Stimulated activated CD4-positive, alpha-beta T cell treated with anti-CD3 and anti-CD28 coated beads, Interleukin-2, amount 100 ng/mL, for 4 hours (primary cell): Measurements from ENCODE around the gene TFDP1.
"Not testable (repeated sequence)": the region's sequence is repeated elsewhere in the genome, so short reads cannot be mapped to it uniquely, and the experiment has no call there.

Experiments used
- DNase-seq: peaks from one replicate; pipeline ENCODE4 v3.0.0-alpha.2; 2020; ENCODE audit warnings: low read depth

Gene TFDP1

DNA sequence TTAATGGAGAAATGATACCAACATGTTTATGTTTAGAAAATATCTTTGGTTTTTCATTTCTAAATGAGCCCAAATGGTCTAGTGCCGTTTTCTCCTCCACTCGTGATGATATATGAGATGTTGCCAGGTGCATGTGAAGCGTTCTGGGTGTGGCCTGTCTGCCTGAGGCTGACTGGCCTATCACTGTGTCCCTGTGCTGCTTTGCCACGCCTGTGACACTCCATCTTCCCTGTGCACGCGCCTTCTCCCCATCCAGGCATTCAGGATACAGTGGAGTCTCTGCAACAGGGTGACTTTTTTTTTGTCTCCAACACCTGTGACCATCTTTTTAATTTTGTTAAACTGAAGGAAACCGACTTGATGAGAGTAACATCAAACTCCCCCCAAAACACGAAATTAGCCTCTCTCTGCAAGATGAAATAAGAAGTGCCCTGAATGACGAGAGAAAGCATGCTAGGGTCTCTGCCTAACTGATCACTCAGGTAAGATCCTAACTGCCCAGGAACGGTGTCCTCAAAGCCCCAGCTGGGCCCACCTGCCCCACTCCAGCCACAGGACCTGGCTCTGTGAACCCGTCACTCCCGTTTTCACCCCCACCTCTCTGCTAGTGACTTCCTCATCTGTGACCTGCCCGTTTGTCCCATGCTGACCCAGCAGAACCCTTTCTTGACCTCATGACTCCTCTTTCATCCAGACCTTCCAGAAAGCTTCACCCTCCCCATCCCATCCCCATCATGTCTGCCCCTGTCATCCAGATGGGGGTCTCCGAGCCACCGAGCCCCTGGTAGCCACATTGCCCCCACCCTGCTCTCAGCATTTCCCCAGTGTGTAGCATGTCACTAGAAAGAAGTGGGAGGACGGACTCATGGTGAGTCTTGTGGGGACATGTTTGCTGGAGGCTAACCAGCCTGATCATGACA lies 33.2 kb upstream of the TFDP1 start:
- DNase-seq: no peak

DNA sequence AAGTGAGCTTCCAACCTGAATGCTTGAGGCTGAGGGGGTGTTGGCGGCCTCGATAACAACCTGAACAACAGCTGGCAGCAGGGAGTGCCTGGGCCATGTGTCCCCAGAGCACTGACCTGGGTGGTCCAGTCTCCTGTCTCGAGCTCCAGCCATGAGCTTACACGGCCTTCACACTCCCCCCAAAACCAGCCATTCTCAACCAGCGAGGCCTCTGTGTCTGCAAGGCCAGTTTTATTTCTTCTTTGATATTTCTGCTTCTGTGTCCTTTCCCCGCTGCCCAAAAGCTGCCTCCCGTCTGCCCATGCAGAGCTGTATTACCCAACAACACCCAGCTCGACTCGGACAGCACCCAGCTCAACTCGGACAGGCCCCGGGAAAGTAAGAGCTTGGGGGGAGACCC lies 32.5 kb upstream of the TFDP1 start:
- no peak for DNase-seq

DNA sequence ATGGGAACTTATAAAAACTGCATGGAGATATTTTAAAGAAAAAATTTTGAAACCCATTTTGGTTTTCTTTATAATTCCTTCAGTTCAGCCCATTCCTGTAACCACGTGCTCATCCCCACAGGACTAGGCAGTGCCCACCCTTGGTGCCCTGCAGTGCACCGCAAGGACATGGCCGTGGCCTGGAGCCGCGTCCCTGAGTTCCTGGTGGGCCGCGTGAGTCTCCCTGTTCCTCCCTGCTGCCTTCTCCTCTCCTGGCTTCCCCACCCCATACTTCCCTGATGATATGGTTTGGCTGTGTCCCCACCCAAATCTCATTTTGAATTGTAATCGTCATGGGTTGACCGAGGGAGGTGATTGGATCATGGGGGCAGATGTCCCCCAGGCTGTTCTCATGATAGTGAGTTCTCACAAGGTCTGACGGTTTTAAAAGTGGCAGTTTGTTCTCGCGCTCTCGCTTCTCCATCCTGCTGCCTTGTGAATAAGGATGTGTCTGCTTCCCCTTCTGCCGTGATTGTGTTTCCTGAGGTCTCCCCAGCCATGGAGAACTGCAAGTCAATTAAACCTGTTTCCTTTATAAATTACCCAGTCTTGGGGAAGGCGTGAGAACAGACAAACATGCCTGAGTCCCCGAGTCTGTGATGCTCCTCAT lies 31.6 kb upstream of the TFDP1 start:
- no peak for DNase-seq

DNA sequence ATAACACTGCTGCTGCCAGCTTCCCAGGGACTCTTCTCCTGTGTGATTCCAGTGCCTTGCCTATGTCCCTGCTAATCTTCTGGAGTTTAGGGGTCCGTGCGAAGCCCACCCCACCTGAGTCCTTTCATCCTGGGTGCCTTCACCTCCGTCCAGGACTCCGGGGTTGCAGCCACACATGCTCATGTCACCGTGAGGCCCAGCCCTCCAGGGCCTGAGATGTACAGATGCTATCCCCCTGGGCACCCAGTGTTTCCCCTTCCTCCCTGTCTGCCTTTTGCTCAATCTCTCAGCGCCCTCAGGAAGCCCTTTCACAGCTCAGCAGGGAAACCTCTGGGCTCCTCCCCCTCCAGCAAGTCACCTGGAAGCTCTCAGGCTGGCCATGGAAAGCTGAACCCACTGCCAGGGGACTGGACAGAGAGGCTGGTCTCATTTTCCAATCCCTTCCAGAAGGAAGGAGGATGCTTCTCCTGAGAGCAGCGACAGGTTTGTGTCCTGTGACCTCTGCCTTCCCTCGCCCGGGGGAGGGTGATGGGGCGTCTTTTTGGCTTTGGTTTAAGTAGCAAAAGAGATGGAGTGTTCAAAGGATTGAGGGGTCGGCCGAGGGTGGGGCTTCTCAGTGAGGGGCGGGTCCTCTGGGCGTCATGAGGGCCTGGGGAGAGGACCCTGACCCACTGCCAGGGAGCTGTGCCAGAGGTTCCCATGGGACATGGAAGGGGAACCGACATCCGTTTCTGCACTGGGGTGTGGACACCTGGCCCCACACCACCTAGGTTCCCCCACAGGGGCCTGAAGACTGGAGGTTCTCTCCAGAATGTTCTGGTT lies 30.8 kb upstream of the TFDP1 start:
- no peak for DNase-seq

DNA sequence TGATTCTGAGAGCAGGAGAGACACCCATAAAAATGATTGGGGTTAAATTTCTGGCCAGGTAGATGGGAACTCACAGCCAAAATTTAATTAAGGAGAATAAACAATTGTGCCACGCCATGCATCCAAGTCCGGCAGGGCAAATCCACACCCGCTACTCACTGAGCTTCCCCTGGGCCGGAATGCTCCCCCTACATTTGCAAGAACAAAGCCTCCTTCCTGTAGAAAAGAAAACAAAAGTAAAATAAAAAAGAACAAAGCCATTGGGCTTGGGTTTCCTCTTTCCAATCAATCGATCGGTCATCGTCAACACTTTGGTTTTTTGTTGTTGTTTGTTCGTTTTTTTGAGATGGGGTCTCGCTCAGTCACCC lies 30.2 kb upstream of the TFDP1 start:
- DNase-seq: no peak

DNA sequence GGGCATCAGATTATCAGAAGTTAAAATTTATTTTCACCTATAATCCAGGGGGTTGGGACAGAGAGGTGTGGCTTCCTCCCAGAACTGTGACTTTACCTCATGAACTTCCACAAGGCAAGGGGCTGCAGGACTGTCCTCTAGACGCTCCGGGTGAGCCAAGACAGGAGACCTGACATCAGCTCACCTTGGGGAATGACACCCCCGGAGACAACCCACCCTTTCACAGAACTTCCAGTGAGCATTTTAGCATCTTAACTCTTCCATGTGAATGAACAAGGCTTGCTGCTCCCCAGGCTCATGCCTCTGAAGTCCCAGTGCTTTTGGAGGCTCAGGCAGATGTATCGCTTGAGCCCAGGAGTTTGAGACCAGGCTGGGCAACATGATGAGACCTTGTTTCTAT lies 29.4 kb upstream of the TFDP1 start:
- no peak for DNase-seq

DNA sequence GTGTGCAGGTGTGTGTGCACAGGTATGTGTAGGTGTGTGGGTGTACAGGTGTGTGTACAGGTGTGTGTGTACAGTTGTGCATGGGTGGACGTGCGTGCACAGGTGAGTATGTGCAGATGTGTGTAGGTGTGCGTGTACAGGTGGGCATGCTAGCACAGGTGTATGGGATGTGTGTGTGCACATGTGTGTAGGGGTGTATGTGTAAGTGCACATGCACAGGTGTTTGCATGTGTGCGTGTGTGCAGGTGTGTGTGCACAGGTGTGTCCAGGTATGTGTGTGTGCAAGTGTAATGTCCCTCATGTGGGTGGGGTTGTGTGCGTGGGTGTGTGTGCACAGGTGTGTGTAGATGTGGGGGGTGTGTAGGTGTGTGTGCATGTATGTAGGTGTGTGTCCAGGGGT lies 27.5 kb upstream of the TFDP1 start:
- no peak for DNase-seq

DNA sequence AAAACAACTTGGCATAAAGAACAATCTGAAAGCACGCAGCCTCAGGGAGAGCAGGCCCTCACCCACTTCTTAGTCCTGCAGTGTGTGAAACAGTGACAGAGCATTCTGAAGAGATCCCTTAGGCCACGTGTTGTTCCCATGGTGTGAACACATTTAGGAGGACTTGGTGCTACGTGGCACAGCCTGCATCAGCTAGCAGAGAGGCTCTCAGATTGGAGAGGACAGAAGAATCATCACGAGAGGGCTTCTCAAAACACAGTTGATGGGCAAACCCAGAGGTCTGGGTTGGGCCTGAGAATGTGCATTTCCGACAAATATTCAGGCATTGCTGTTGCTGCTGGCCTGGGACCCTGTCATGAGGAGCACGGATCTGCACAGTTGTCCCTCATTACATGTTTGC lies 26.1 kb upstream of the TFDP1 start:
- no peak for DNase-seq

DNA sequence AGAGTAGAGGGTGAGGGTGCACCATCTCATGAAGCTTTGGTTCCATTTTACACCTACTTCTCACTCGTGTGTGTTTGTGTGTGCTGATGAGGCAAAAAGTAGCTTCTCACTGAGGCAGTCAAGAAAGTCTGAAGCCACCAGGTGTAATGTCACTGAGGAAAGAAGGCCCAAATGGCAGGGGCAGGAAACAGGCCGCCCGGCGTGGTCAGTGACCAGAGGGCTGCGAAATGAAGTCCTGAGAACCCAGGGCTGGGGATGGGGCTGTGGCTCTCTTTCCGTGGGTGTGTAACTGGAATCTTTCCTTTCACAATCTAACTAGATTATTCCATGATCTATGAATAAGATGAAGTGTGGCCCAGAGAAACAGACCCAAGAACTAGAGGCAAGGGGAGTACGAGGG lies 25.5 kb upstream of the TFDP1 start:
- DNase-seq: no peak

DNA sequence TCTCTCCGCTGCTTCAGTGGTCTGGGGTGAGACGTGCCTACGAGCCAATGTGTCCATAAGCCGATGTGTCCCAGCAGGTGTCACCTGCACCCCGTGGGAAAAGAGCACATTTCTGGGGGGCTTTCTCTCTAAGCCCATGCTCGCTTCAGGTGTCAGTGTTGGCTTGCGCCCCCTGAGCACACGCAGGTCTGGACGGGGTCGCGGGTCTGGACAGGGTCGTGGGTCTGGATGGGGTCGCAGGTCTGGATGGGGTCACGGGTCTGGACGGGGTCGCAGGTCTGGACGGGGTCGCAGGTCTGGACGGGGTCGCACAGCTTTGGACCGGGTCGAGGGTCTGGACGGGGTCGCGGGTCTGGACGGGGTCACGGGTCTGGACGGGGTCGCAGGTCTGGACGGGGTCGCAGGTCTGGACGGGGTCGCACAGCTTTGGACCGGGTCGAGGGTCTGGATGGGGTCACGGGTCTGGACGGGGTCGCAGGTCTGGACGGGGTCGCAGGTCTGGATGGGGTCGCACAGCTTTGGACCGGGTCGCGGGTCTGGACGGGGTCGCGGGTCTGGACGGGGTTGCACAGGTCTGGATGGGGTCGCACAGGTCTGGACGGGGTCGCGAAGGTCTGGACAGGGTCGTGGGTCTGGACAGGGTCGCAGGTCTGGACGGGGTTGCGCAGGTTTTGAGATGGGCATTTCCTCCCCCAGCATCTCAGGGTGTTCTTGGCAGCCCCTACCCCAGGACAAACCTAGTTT lies 24.5 kb upstream of the TFDP1 start:
- DNase-seq: no peak

DNA sequence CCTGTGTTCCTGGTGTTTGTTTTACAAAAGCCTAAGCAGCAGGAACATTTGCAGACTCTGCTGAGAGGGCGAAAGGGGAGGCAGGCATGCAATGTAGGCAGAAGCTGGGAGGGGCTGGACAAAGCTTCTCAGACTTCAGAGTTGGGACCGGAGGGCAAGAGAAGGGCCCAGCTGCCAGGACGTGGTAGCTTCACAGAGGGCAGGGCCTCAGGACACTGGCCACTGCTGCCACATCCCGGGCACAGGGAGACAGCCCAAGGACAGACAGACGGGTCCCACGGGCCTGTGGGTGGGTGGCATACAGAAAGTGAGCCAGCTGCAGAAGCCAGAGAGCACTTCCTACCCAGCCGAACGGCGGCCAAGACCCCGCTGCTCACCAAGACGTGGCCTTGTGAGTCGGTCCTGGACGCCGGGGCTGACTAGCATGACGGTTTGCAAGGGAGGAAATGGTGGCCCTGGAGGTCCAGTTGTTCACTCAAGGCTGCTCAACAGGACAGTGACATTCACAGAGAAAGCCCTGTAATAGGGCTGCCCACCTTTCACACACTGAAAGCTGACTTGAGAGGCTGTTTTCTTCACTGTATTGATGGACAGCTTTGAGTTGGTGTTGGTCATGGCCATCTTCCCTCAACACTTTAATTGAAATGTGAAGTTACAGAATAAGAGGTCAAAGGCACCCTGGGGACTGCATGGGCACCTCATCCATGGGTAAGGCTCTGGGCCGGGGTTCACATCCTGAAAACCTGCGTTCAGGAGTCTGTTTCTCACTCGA lies 23.7 kb upstream of the TFDP1 start:
- DNase-seq: no peak

DNA sequence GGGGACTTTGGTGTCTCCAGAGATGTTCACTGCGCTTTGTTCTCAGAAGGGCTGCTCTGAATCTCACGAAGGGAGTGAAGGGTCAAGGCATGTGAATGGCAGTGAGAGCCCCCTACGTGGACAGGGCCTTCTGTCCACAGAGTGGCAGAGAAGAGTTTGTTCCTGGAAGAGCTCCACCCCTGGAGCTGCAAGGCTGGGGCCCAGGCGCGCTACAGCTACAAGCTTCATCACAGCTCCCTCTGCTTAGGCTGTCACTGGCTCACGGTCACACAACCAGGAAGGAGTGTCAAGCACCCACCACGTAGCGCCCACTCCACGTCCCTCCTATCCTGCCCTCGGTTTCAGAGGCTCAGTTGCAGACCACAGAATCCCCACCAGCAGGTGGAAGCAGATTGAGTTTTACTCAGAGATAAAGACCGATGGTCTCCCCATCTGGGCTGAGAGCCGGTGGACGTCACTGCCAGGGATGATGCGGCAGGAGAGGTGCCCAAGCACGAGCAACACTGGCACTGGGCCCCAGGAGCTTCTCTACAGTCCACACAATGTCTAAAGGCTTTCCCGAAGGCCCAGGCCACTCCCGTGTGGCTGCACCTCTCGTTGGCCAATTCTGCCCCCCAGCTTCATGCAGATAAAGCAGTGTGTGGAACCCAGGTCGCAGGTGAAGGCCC lies 23.0 kb upstream of the TFDP1 start:
- no peak for DNase-seq

DNA sequence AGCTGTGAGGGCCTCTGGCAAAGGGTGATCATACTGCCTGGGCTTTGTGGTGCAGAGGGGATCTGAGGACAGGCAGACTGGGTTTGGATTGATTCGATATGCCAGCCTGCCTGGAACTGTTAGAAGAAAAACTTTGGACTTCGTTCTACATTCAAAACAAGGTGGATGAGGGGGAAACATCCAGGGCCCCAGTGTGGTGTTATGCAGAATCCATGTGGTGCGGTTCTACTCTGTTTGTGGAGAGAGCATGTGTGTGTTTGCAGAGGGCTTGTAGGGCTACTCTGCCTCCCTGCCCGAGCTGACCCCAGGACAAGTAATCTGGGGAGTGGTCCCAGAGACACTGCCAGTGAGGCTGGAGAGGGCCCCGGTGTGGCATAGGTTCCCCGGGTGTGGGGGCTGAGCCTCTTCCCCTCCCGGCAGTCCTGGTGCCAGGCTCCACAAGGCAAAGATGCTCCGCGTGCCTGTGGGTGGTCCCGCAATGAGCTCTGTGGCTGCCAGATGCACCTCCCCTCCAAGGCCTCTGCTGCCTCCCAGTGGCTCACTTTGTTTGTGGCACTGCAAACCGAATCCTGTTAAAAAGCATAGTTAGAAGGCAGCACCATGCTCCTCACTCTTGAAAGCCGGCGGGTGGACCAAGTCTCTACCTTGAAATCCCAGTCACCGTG lies 22.3 kb upstream of the TFDP1 start:
- no peak for DNase-seq

DNA sequence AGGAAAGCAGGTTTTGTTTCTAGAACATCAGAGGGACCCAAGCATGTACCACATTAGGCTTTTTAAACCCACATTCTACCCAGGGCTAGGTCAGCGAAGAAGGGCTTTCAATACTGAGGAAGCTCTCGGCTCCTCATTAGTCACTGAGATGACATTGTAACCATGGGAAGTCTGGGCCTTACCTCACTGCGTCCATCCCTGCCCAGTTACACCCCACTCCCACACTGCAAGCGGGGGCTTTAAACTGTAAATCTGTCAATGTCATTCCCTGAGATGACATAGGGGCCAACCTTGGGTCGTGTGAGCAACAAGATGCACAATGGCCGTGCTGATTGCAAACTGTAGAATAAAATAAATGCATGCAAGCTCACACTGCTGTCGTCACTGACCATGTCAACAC lies 21.7 kb upstream of the TFDP1 start:
- no peak for DNase-seq

DNA sequence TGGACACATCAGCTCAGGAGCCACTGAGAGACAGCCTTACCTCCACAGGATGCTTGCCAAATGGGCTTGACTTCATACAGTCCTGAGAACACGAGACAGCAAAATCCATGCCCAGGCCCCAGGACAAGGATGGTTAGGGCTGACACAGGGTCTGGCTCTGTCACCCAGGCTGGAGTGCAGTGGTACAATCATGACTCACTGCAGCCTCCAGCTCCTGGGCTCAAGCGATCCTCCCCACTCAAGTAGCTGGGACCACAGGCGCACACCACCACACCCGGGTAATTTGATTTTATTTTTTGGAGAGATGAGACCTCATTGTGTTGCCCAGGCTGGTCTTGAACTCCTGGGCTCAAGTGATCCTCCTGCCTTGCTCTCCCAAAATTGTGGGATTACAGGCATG lies 21.0 kb upstream of the TFDP1 start:
- DNase-seq: not testable (repeated sequence)

DNA sequence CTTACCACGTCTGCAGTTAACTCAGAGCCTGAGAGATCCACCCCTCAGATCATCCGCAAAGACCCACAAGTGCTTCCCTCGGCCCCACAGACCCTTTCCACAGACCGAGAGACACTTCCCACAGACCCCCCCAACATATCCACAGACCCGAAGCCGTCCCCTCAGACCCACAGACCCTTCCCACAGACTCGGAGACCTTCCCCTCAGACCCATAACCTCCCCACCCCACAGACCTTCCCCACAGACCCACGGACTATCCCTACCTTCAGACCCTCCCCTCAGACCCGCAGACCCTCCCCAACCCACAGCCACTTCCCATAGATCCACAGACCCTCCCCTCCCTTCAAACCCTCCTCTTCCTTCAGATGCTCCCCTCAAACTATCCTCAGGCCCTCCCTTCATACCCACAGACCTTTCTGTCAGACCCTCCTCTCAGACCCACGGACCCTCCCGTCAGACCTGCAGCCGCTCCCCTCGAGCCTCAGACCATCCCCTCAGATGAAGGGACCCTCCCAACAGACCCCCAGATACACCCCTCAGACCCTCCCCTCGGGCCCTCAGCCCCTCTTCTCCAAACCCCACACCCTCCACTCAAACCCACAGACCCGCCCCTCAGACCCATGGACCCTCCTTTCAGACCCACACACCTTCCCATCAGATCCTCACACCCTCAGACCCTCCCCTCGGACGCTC lies 20.1 kb upstream of the TFDP1 start:
- DNase-seq: no peak

DNA sequence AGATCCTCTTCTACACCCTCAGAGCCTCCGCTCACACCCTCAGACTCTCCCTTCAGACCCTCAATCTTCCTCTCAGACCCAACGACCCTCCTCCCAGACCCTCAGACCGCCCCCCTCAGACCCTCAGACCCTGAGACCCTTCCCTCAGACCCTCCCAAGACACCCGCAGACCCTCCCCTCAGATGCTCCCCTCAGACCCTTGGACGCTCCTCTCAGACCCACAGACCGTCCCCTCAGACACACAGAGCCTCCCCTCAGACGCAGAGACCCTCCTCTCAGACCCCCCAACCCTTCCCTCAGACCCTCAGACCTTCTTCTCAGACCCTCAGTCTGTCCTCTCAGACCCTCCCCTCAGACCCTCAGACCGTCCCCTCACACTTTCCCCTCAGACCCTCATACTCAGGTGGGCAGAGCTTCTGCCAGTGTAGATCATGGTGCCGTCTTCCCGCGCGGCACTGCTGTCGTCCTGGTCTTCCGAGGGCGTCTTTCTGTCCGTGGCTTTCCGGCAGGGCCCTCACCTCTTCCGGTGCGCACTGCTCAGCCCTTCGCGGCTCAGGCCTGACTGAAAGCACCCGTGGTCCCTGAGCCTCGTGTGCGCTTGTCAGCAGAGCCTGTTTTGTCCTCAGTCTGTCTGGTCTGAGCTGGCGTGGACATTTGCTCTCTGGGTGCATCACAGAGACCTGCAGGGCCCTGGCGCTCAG lies 18.9 kb upstream of the TFDP1 start:
- no peak for DNase-seq

DNA sequence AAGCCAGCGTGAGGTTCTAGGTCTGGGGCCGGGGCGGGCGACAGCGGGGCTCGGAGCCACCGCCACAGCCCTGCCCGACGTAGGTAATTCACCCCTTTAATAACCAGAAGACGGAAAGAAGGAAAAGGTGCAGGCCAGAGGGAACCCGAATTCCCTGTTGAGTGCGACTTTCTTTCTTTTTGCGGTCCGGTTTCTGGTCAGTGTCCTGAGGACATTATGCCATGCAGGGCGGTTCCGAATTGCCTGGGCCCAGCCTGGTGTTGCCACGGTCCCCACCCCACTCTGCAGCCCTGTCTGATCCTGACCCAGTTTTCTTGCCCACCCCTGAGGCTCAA lies 18.4 kb upstream of the TFDP1 start:
- DNase-seq: no peak

DNA sequence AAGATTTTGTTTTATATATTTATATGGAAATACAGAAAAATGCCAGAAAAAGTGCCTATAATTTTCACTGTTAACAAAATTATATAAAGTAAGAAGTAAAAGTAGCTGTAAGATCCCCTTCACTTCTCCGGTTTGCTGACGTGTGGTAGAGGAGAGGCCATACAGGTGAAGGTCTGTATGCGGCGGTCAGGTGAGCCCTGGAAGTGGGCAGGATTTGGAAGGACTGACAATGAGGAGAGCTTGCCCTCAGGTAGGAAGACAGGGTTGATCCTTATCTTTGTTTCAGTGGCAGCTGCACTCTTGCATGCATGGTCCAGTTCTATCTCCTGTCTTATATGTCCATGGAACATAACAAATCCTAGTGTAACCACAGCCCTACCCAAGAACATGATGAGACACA lies 16.9 kb upstream of the TFDP1 start:
- DNase-seq: no peak
